CD8-positive, alpha-beta memory T cell (primary cell): ENCODE results near the gene PDGFB. TPM values are rescaled to one million over a fixed set of nuclear protein-coding genes. Genes with fewer than 3 reads are reported as not detected.

Source experiments
- CTCF ChIA-PET: fragments of 350-600 bp; sonication (Branson Sonifier 250); formaldehyde crosslinking; loops from one replicate; lab custom pipeline; 2021; ENCODE audit warnings: antibody characterized with exemption; lab: Charles Lee
- POLR2A ChIA-PET: fragments of 350-600 bp; sonication (Branson Sonifier 250); formaldehyde crosslinking; loops from one replicate; lab custom pipeline; 2021; ENCODE audit warnings: antibody characterized with exemption; lab: Charles Lee
- DNase-seq, 5 donors: peaks; one replicate each; pipeline versions ENCODE4 v3.0.0 to v3.0.0-alpha.2; 2020 to 2022; ENCODE audit warnings: mixed read lengths in 1 of 5
- H3K27ac ChIP-seq: one replicate; pipeline ENCODE4 v1.7.0; 2013; ENCODE audit warnings: low read depth, mild to moderate bottlenecking, low read length, moderate library complexity
- H3K27me3 ChIP-seq: 2 replicates; pipeline ENCODE4 v1.7.0; 2013; ENCODE audit warnings: low read length, mild to moderate bottlenecking; ENCODE audit not compliant: insufficient read depth, poor library complexity, severe bottlenecking
- H3K36me3 ChIP-seq: 2 replicates; pipeline ENCODE4 v1.7.0; 2013; ENCODE audit warnings: mild to moderate bottlenecking, low read length, moderate library complexity; ENCODE audit not compliant: insufficient read depth
- H3K4me1 ChIP-seq: 2 replicates; pipeline ENCODE4 v1.7.0; 2013; ENCODE audit warnings: mild to moderate bottlenecking, low read length, moderate library complexity; ENCODE audit not compliant: insufficient read depth
- H3K4me3 ChIP-seq: 2 replicates; pipeline ENCODE4 v1.7.0; 2013; ENCODE audit warnings: mild to moderate bottlenecking, low read length
- H3K9me3 ChIP-seq: 2 replicates; pipeline ENCODE4 v1.7.0; 2013; ENCODE audit warnings: mild to moderate bottlenecking, low read length
- H3K27ac Mint-ChIP-seq, 8 donors: one replicate each; pipeline ENCODE4 v1.8.0; 2020 to 2021; ENCODE audit warnings: mixed read lengths in 8 of 8, mild to moderate bottlenecking in 6 of 8, inconsistent platforms in 3 of 8, moderate library complexity in 3 of 8
- H3K27me3 Mint-ChIP-seq, 2 donors: one replicate each; pipeline ENCODE4 v1.8.0; 2020 to 2021; ENCODE audit warnings: mixed read lengths in 2 of 2, mild to moderate bottlenecking in 1 of 2, moderate library complexity in 1 of 2
- H3K36me3 Mint-ChIP-seq, 3 donors: one replicate each; pipeline ENCODE4 v1.8.0; 2020 to 2021; ENCODE audit warnings: mixed read lengths in 3 of 3, inconsistent platforms in 1 of 3, mild to moderate bottlenecking in 1 of 3
- H3K4me1 Mint-ChIP-seq, 3 donors: one replicate each; pipeline ENCODE4 v1.8.0; 2020 to 2021; ENCODE audit warnings: mixed read lengths in 3 of 3, inconsistent platforms in 1 of 3, mild to moderate bottlenecking in 1 of 3
- H3K4me3 Mint-ChIP-seq, 7 donors: one replicate each; pipeline ENCODE4 v1.8.0; 2020 to 2021; ENCODE audit warnings: mixed read lengths in 7 of 7, mild to moderate bottlenecking in 6 of 7, moderate library complexity in 4 of 7, inconsistent platforms in 2 of 7
- H3K9me3 Mint-ChIP-seq, 5 donors: one replicate each; pipeline ENCODE4 v1.8.0; 2020 to 2022; ENCODE audit warnings: mixed read lengths in 5 of 5, mild to moderate bottlenecking in 3 of 5, moderate library complexity in 2 of 5, inconsistent platforms in 1 of 5
- polyA plus RNA-seq: library from polyadenylated mRNA; unstranded; fragments of 300-500 nt; fragmentation: Illumina TruSeq; gene quantifications from one replicate; pipeline ENCODE4 v1.2.3, GENCODE V29; 2021
- total RNA-seq, 2 experiments: library from RNA; stranded (reverse); gene quantifications; one replicate each; pipeline ENCODE4 v1.2.3, GENCODE V29; 2021

The PDGFB gene
- total and polyA plus RNA-seq, 3 experiments from 2014 or later = 2.3 to 18.2 (median 3.0) TPM

- no peak overlapping the region for H3K4me3 Mint-ChIP-seq
- H3K4me1 ChIP-seq = peaks cover 8% of the 10 kb centered on the region
- H3K27ac Mint-ChIP-seq = peak overlapping the region in 2 of 8 donors; percentile 45 to 66
- DNase-seq = no peak
- ChIA-PET POLR2A (no interaction called here), CTCF (interaction anchor here (1.1 to 3.7 kb wide), 4 partner anchors 10 to 134 kb away, joined by 3 to 16 read pairs (median 4); no protein-coding TSS in a partner anchor)
- peaks cover 24 to 26% (median 25%) of the 10 kb centered on the region in 3 donors for H3K4me1 Mint-ChIP-seq
- H3K27me3 Mint-ChIP-seq = peaks cover 0 to 1% of the 10 kb centered on the region in 2 donors
- H3K36me3 Mint-ChIP-seq = peaks cover 0 to 6% (median 1%) of the 10 kb centered on the region in 3 donors
- no peaks in the 10 kb centered on the region for H3K27me3 ChIP-seq
- H3K27ac ChIP-seq = no peak overlapping the region
- no peak overlapping the region for H3K4me3 ChIP-seq
- no peaks in the 10 kb centered on the region for H3K36me3 ChIP-seq
- no peaks in the 10 kb centered on the region for H3K9me3 Mint-ChIP-seq
- H3K9me3 ChIP-seq = no peaks in the 10 kb centered on the region
Measured at GRCh38 chr22:39182478-39183030, 62.2 kb downstream of the PDGFB start.

- H3K36me3 ChIP-seq = no peaks in the 10 kb centered on the region
- peaks cover 0 to 1% of the 10 kb centered on the region in 2 donors for H3K27me3 Mint-ChIP-seq
- ChIA-PET CTCF (interaction anchor here (1.2 to 3.7 kb wide), 3 partner anchors 11 to 135 kb away, joined by 4 to 16 read pairs (median 5); no protein-coding TSS in a partner anchor), POLR2A (no interaction called here)
- no peak overlapping the region for H3K4me3 ChIP-seq
- H3K27me3 ChIP-seq = no peaks in the 10 kb centered on the region
- no peak for DNase-seq
- no peaks in the 10 kb centered on the region for H3K9me3 ChIP-seq
- no peak overlapping the region for H3K27ac ChIP-seq
- H3K9me3 Mint-ChIP-seq = no peaks in the 10 kb centered on the region
- no peak overlapping the region for H3K27ac Mint-ChIP-seq
- H3K36me3 Mint-ChIP-seq = peaks cover 0 to 6% (median 1%) of the 10 kb centered on the region in 3 donors
- peaks cover 12% of the 10 kb centered on the region for H3K4me1 ChIP-seq
- no peak overlapping the region for H3K4me3 Mint-ChIP-seq
- peaks cover 28 to 31% (median 30%) of the 10 kb centered on the region in 3 donors for H3K4me1 Mint-ChIP-seq
Measured at GRCh38 chr22:39181778-39182177, 63.0 kb downstream of the PDGFB start.

GRCh38 chr22:39181356-39181755 is 63.4 kb downstream of the PDGFB start:
- Histone ChIP-seq H3K4me3 (no peak overlapping the region), H3K36me3 (no peaks in the 10 kb centered on the region), H3K27ac (no peak overlapping the region), H3K4me1 (peaks cover 12% of the 10 kb centered on the region), H3K27me3 (no peaks in the 10 kb centered on the region), H3K9me3 (no peaks in the 10 kb centered on the region)
- peaks cover 0 to 6% (median 1%) of the 10 kb centered on the region in 3 donors for H3K36me3 Mint-ChIP-seq
- DNase-seq = no peak
- H3K27me3 Mint-ChIP-seq = no peaks in the 10 kb centered on the region
- POLR2A ChIA-PET = no interaction called here
- peaks cover 28 to 36% (median 33%) of the 10 kb centered on the region in 3 donors for H3K4me1 Mint-ChIP-seq
- H3K4me3 Mint-ChIP-seq = no peak overlapping the region
- CTCF ChIA-PET = interaction anchor here (2.1 to 3.7 kb wide), 2 partner anchors 10 to 135 kb away, joined by 5 to 16 read pairs; no protein-coding TSS in a partner anchor
- H3K9me3 Mint-ChIP-seq = no peaks in the 10 kb centered on the region
- no peak overlapping the region for H3K27ac Mint-ChIP-seq

DNA sequence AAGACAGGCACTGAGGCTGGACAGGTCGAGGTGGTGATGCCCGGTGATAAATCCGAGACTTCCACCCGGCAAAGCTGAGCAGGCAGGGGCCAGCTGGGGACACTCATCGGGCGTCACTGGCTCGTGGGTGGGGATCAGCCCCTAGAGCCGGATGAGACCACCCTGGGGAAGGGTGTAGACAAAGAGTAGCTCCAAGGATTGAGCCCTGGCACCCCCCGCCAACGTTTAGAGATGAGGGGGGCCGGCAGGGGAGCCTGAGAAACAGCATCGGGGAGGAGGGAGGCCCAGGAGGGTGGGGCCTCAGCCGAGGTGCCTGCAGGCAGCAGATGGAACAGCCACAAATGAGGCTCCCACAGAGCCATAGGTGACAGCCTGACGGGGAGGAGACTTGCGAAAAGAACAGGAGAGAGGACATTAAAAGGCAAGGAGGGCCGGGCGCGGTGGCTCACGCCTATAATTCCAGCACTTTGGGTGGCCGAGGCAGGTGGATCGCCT is 64.9 kb downstream of the PDGFB start:
- Mint-ChIP-seq H3K4me1 (peaks cover 32 to 47% (median 41%) of the 10 kb centered on the region in 3 donors), H3K27me3 (no peaks in the 10 kb centered on the region), H3K27ac (no peak overlapping the region), H3K9me3 (no peaks in the 10 kb centered on the region), H3K36me3 (peaks cover 0 to 6% (median 1%) of the 10 kb centered on the region in 3 donors), H3K4me3 (peak overlapping the region in 1 of 7 donors; percentile 66)
- peaks cover 24% of the 10 kb centered on the region for H3K4me1 ChIP-seq
- ChIA-PET CTCF (interaction anchor here (0.5 to 0.9 kb wide), 3 partner anchors 9 to 131 kb away, joined by 3 to 4 read pairs (median 3); no protein-coding TSS in a partner anchor), POLR2A (interaction anchor here (1.0 kb wide), 2 partner anchors 60 to 428 kb away, joined by 3 to 4 read pairs; no protein-coding TSS in a partner anchor)
- no peak for DNase-seq
- no peaks in the 10 kb centered on the region for H3K27me3 ChIP-seq
- no peaks in the 10 kb centered on the region for H3K9me3 ChIP-seq
- H3K4me3 ChIP-seq = no peak overlapping the region
- no peaks in the 10 kb centered on the region for H3K36me3 ChIP-seq
- H3K27ac ChIP-seq = no peak overlapping the region

DNA sequence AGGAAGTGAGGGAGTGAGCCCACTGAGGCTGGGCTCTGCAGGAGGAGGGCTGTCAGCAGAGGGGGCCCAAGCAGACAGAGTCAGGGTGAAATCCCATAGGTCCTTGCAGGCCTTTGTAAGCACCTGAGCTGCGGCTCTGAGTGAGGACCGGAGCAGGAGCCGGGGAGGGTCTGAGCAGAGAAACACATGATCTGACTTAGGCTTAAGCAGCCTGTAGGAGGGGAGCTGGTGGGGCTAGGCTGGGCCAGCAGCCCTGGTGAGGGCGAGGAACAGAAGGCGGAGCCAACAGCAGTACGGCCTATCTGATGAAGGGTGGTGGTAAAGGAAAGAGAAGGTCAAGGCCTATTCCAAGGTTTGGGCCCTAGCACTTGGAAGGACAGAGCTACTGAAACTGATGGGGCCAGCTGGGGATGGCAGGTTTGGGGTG is 65.4 kb downstream of the PDGFB start:
- H3K36me3 Mint-ChIP-seq = peaks cover 0 to 6% (median 1%) of the 10 kb centered on the region in 3 donors
- ChIA-PET CTCF (interaction anchor here (0.5 to 1.3 kb wide), 5 partner anchors 8 to 137 kb away, joined by 3 to 4 read pairs (median 3); no protein-coding TSS in a partner anchor), POLR2A (interaction anchor here (1.0 kb wide), 1 partner anchor 427 kb away, joined by 4 read pairs; no protein-coding TSS in a partner anchor)
- Histone ChIP-seq H3K27ac (no peak overlapping the region), H3K27me3 (no peaks in the 10 kb centered on the region), H3K4me1 (peaks cover 28% of the 10 kb centered on the region), H3K9me3 (no peaks in the 10 kb centered on the region), H3K36me3 (no peaks in the 10 kb centered on the region), H3K4me3 (no peak overlapping the region)
- H3K27ac Mint-ChIP-seq = peak overlapping the region in 5 of 8 donors; percentile 61 to 96 (median 72)
- H3K27me3 Mint-ChIP-seq = no peaks in the 10 kb centered on the region
- H3K4me3 Mint-ChIP-seq = no peak overlapping the region
- peaks cover 36 to 52% (median 44%) of the 10 kb centered on the region in 3 donors for H3K4me1 Mint-ChIP-seq
- no peak for DNase-seq
- no peaks in the 10 kb centered on the region for H3K9me3 Mint-ChIP-seq

GRCh38 chr22:39178206-39179111 is 66.3 kb downstream of the PDGFB start:
- CTCF ChIA-PET = interaction anchor here (0.9 to 1.3 kb wide), 3 partner anchors 129 to 138 kb away, joined by 3 to 4 read pairs (median 3); no protein-coding TSS in a partner anchor
- H3K36me3 Mint-ChIP-seq = peaks cover 0 to 6% (median 1%) of the 10 kb centered on the region in 3 donors
- H3K9me3 Mint-ChIP-seq = no peaks in the 10 kb centered on the region
- peak overlapping the region; percentile 2 to 78 (median 63) for H3K4me3 Mint-ChIP-seq
- Histone ChIP-seq H3K9me3 (no peaks in the 10 kb centered on the region), H3K4me1 (peaks cover 38% of the 10 kb centered on the region), H3K36me3 (no peaks in the 10 kb centered on the region), H3K27me3 (no peaks in the 10 kb centered on the region), H3K27ac (no peak overlapping the region), H3K4me3 (no peak overlapping the region)
- peak overlapping the region; percentile 85 to 96 (median 91) for H3K27ac Mint-ChIP-seq
- H3K4me1 Mint-ChIP-seq = peaks cover 46 to 61% (median 54%) of the 10 kb centered on the region in 3 donors
- POLR2A ChIA-PET = no interaction called here
- no peaks in the 10 kb centered on the region for H3K27me3 Mint-ChIP-seq
- DNase-seq = no peak

- Histone ChIP-seq H3K27me3 (no peaks in the 10 kb centered on the region), H3K9me3 (no peaks in the 10 kb centered on the region), H3K36me3 (no peaks in the 10 kb centered on the region), H3K4me1 (peaks cover 45% of the 10 kb centered on the region), H3K27ac (no peak overlapping the region), H3K4me3 (no peak overlapping the region)
- ChIA-PET POLR2A (no interaction called here), CTCF (interaction anchor here (0.8 to 1.6 kb wide), 2 partner anchors 133 to 141 kb away, joined by 3 to 4 read pairs; no protein-coding TSS in a partner anchor)
- Mint-ChIP-seq H3K4me1 (peaks cover 52 to 68% (median 60%) of the 10 kb centered on the region in 3 donors), H3K9me3 (no peaks in the 10 kb centered on the region), H3K27me3 (no peaks in the 10 kb centered on the region), H3K4me3 (peak overlapping the region; percentile 2 to 78 (median 63)), H3K27ac (peak overlapping the region; percentile 85 to 96 (median 91)), H3K36me3 (peaks cover 0 to 6% (median 1%) of the 10 kb centered on the region in 3 donors)
- DNase-seq = peak in 1 of 5 donors; percentile 51
Measured at GRCh38 chr22:39177791-39178190, 67.0 kb downstream of the PDGFB start.
